Chondrocyte (in vitro differentiated cells): ENCODE data around the gene MAP3K19. TPM values are rescaled to one million over a fixed set of nuclear protein-coding genes. Genes with fewer than 3 reads are reported as not detected.

Source experiments
- DNase-seq: peaks from one replicate; pipeline ENCODE4 v3.0.0; 2021; ENCODE audit warnings: mixed read lengths, low spot score
- H3K27ac Mint-ChIP-seq: one replicate; pipeline ENCODE4 v1.8.0; 2021; ENCODE audit warnings: mild to moderate bottlenecking, moderate library complexity, mixed read lengths; ENCODE audit not compliant: unreplicated experiment
- H3K27me3 Mint-ChIP-seq: 2 replicates; pipeline ENCODE4 v1.8.0; 2021; ENCODE audit warnings: low read depth, mixed read lengths
- H3K36me3 Mint-ChIP-seq: 2 replicates; pipeline ENCODE4 v1.8.0; 2021; ENCODE audit warnings: low read depth, mixed read lengths
- H3K4me1 Mint-ChIP-seq: 2 replicates; pipeline ENCODE4 v1.8.0; 2021; ENCODE audit warnings: low read depth, mild to moderate bottlenecking, mixed read lengths
- H3K4me3 Mint-ChIP-seq: one replicate; pipeline ENCODE4 v1.8.0; 2021; ENCODE audit warnings: mild to moderate bottlenecking, moderate library complexity, mixed read lengths; ENCODE audit not compliant: unreplicated experiment
- H3K9me3 Mint-ChIP-seq: 2 replicates; pipeline ENCODE4 v1.8.0; 2021; ENCODE audit warnings: low read depth, mixed read lengths
- total RNA-seq: library from RNA; stranded (reverse); gene quantifications from 3 replicates; pipeline ENCODE4 v1.2.1, GENCODE V29; 2021
- TF ChIP-seq, protein P1 (sequence below): fragments of 200-600 bp; sonication (generic); IDR thresholded peaks from 2 replicates; pipeline ENCODE4 v1.5.0; 2021; ENCODE audit warnings: antibody characterized with exemption, mild to moderate bottlenecking, moderate library complexity

MAP3K19 gene
- total RNA-seq, 1 donor from 2014 or later: not detected

DNA sequence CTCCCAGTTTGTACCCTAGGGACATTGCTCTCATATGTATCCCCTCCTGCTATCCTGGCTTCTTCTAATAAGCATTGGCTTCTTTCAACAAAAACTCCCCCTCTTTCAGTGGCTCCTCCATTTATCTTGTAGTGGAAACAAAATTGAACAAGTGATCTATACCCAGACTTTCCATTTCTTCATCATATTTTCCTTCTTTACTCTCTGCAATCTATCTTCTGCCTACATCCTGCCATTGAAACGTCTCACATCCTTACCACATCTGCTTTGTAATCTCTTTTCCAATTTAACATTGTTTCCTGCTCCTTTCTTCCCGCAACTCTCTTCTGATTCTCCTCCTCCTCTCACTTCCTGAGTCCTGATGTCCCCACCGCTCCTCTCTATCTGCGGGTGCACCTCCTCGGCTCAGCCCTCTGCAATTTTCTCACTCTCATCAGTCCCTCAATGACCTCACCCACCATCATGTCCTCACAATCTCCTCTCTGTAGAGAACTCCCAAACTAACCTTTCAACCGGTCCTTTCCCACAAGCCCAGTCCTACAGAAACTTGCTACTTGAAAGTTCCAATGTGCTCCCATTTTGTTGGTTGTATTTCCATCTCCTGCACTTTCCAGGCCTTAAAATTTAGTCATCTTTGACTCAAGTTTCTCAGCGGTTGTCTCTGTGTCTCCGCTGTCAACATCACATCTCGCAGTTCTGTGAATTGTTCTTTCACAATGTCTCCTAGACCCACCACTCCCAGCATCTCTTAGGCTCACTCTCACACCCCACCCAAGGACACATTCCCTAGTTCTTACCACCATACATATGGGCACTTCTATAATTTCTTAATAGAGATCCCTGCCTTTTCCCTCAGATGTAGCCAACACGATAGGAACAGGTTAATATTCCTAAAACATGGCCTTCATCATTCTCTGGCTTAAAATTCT, 24.0 kb downstream of the MAP3K19 start:
- H3K4me1 Mint-ChIP-seq: no peaks in the 10 kb centered on the region
- peaks cover 9% of the 10 kb centered on the region for H3K27me3 Mint-ChIP-seq
- TF ChIP-seq, protein P1, sequence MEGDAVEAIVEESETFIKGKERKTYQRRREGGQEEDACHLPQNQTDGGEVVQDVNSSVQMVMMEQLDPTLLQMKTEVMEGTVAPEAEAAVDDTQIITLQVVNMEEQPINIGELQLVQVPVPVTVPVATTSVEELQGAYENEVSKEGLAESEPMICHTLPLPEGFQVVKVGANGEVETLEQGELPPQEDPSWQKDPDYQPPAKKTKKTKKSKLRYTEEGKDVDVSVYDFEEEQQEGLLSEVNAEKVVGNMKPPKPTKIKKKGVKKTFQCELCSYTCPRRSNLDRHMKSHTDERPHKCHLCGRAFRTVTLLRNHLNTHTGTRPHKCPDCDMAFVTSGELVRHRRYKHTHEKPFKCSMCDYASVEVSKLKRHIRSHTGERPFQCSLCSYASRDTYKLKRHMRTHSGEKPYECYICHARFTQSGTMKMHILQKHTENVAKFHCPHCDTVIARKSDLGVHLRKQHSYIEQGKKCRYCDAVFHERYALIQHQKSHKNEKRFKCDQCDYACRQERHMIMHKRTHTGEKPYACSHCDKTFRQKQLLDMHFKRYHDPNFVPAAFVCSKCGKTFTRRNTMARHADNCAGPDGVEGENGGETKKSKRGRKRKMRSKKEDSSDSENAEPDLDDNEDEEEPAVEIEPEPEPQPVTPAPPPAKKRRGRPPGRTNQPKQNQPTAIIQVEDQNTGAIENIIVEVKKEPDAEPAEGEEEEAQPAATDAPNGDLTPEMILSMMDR: no peak
- no peak overlapping the region for H3K27ac Mint-ChIP-seq
- H3K36me3 Mint-ChIP-seq: no peaks in the 10 kb centered on the region
- H3K4me3 Mint-ChIP-seq: no peak overlapping the region
- no peaks in the 10 kb centered on the region for H3K9me3 Mint-ChIP-seq
- DNase-seq: no peak

DNA sequence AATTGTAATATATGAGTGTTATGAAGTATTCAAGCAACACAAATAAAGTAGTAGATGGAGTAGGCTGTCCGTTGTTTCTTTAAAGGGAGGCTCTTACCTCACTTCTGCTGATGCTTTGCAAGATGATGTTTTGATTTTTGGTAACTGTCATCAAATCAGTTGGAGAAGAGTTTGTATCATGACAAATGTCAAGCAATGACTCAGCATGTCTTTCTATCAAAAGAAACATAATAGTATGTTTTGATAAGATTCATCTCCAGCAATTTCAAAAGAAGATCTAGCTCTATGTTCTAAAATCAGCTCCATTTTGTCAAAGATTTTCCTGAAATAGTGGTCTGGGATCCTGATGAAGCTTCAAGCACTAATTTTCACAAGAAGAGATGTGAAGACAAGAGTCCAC, 25.6 kb downstream of the MAP3K19 start:
- TF ChIP-seq, protein P1: no peak
- DNase-seq: no peak
- H3K27ac Mint-ChIP-seq: no peak overlapping the region
- no peaks in the 10 kb centered on the region for H3K4me1 Mint-ChIP-seq
- H3K36me3 Mint-ChIP-seq: no peaks in the 10 kb centered on the region
- H3K27me3 Mint-ChIP-seq: peaks cover 10% of the 10 kb centered on the region
- H3K9me3 Mint-ChIP-seq: no peaks in the 10 kb centered on the region
- no peak overlapping the region for H3K4me3 Mint-ChIP-seq

DNA sequence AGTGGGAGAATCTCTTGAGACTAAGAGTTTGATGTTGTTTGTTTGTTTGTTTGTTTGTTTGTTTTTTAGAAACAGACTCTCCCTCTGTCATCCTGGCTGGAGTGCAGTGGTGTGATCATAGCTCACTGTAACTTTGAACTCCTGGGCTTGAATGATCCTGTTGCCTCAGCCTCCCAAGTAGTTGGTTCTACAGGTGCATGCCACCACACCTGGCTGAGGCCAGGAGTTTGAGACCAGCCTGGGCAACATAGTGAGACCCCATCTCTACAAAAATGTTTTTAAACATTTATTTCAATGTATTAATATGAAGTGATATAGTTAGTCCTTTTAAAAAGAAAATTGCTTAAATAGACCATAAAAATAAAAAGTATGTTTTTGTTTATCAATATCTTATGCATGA, 35.6 kb downstream of the MAP3K19 start:
- peaks cover 27% of the 10 kb centered on the region for H3K27me3 Mint-ChIP-seq
- no peaks in the 10 kb centered on the region for H3K36me3 Mint-ChIP-seq

DNA sequence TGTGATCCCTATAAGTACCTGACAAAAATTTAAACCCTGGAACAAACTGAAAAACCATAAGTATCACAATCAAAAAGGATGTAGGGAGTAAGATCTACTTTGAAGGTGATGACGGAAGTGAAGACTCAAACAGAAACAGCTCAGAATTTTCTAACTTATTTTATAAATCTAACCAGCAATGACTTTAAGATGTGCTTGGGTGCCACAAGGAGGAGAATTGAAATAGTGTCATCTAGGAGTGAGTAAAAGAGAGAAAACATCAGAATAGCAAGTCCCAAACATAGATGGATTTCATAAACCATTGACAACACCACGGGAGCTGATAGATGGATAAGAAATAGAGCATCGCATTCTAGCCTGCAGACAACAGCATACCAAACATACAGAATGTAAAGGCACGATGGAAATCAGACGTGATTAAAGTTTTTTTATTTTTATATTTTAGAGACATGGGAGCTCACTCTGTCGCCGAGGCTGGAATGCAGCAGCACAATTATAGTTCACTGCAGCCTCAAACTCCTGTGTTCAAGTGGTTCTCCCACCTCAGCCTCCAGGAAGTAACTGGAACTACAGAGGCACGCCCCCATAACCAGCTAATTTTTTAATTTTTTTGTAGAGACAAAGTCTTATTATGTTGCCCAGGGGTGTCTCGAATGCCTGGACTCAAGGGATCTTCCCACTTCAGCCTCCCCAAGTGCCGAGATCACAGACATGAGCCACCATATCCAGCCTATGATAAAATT, 36.9 kb downstream of the MAP3K19 start:
- TF ChIP-seq, protein P1: no peak
- Mint-ChIP-seq H3K4me3 (no peak overlapping the region), H3K36me3 (no peaks in the 10 kb centered on the region), H3K4me1 (no peaks in the 10 kb centered on the region), H3K27ac (no peak overlapping the region), H3K27me3 (peaks cover 27% of the 10 kb centered on the region), H3K9me3 (no peaks in the 10 kb centered on the region)
- DNase-seq: no peak

More for the DNA sequence above, 35.6 kb downstream of the MAP3K19 start:
- TF ChIP-seq, protein P1: no peak
- Mint-ChIP-seq H3K4me1 (no peaks in the 10 kb centered on the region), H3K4me3 (no peak overlapping the region), H3K9me3 (peaks cover 5% of the 10 kb centered on the region), H3K27ac (no peak overlapping the region)
- no peak for DNase-seq

DNA sequence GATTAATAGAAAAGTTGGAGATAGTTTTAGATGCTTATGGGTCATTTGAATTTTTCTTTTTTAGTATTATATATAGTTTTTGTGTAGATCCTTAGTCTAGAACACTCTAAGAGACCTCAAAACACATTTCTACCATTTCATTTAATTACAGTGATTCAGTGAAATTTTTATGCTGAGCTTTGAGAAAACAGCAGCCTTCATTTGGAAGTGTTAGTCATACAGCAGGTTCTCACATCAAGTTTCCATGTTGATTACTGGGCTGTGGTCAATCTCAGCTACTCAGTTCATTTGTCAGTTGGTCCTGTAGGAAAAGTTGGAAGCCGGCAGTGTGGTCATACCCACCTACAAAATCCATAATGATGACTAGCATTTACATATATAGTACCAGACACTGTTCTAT, 37.9 kb downstream of the MAP3K19 start:
- Mint-ChIP-seq H3K27me3 (peaks cover 27% of the 10 kb centered on the region), H3K4me3 (no peak overlapping the region), H3K4me1 (peaks cover 2% of the 10 kb centered on the region), H3K9me3 (no peaks in the 10 kb centered on the region), H3K36me3 (no peaks in the 10 kb centered on the region), H3K27ac (no peak overlapping the region)
- no peak for DNase-seq
- TF ChIP-seq, protein P1: no peak
